ENCODE measurements around the gene CDCA4.

The CDCA4 gene

DNA sequence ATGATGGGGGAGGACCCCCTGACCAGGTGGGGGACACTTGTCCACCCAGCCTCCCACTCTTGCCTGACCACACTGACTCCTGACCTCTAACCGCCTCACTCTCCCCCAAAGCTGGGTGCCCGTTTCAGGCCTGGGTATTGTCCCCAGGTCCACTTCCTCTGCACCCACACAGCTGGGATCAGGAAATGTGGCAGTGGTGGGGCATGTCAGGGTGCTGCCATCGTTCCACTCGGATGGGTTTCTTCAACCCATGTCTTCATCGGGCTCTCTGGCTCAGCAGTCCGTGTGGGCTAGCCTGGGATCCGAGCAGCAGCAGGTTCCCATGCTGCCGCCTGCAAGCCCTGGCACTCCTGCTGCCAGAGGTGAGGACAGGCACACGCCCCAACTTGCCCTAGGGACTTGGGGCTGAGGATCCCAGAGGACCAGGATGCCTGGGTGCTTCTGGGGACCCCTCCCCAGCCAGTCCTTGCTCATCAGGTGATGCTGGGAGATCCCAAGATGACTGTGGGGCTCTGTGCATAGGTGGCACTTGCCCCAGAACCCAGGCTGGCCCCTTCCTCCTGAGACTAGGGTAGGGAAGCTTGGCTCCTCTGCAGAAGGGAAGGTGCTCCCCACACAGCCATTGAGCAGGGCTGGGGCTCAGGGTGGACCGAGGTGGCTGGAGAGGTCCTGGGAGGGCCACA, 38.2 kb downstream of the CDCA4 start:
- H3K4me3 ChIP-seq (replicated peaks in 1 of 2; ENCODE audit: low read depth in 2 of 2, low read length in 2 of 2) = no peak overlapping the region
- DNase-seq (ENCODE audit: low read depth in 2 of 2) = no peak

DNA sequence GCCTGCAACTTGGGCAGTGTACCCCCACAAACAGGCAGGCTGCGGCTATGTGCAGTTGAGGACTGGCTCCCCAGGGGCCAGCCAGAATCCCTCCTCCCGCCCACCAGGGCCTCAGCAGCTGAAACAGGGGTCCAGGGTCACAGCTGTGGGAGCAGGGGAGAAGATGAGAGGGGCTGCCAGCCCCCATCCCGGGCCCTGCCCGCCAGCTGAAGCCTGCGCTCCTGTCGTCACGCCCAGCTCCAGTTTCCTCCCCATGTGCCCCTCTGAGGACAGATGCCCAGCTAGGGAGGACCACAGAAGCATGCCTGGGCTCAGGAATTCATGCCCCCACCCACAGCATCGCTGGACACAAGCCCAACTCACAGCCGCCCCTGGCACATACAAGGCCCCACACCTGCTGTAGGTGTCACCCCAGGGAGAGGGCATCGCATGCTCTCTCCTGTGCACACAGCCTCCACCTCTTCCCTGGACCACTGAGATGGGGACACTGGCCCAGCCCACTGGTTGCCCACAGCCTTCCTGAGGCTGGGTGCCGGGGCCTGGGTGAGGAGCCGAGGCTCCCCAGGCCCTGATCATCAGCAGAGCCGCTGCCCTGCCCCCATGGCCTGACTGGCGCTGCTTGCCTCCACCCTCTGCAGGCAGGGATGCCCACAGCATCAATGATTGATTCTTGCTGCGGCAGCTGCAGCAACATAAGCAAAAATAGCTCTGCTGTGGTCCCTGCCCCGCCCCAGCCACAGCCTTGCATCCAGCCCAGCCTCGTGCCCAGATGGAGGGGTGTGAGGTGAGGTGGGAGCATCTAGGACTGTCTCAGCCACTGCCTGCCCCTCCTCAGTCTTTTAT, 39.0 kb downstream of the CDCA4 start:
- TF ChIP-seq, protein P1, sequence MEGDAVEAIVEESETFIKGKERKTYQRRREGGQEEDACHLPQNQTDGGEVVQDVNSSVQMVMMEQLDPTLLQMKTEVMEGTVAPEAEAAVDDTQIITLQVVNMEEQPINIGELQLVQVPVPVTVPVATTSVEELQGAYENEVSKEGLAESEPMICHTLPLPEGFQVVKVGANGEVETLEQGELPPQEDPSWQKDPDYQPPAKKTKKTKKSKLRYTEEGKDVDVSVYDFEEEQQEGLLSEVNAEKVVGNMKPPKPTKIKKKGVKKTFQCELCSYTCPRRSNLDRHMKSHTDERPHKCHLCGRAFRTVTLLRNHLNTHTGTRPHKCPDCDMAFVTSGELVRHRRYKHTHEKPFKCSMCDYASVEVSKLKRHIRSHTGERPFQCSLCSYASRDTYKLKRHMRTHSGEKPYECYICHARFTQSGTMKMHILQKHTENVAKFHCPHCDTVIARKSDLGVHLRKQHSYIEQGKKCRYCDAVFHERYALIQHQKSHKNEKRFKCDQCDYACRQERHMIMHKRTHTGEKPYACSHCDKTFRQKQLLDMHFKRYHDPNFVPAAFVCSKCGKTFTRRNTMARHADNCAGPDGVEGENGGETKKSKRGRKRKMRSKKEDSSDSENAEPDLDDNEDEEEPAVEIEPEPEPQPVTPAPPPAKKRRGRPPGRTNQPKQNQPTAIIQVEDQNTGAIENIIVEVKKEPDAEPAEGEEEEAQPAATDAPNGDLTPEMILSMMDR (IDR thresholded peaks at IDR 0.05; ENCODE audit: low read depth, low read length) = no peak
- DNase-seq (ENCODE audit: low read depth in 2 of 2) = no peak
- H3K4me3 ChIP-seq (replicated peaks in 1 of 2; ENCODE audit: low read depth in 2 of 2, low read length in 2 of 2) = no peak overlapping the region

More for the DNA sequence above, 38.2 kb downstream of the CDCA4 start:
- TF ChIP-seq, protein P1 (IDR thresholded peaks at IDR 0.05; ENCODE audit: low read depth, low read length) = no peak

DNA sequence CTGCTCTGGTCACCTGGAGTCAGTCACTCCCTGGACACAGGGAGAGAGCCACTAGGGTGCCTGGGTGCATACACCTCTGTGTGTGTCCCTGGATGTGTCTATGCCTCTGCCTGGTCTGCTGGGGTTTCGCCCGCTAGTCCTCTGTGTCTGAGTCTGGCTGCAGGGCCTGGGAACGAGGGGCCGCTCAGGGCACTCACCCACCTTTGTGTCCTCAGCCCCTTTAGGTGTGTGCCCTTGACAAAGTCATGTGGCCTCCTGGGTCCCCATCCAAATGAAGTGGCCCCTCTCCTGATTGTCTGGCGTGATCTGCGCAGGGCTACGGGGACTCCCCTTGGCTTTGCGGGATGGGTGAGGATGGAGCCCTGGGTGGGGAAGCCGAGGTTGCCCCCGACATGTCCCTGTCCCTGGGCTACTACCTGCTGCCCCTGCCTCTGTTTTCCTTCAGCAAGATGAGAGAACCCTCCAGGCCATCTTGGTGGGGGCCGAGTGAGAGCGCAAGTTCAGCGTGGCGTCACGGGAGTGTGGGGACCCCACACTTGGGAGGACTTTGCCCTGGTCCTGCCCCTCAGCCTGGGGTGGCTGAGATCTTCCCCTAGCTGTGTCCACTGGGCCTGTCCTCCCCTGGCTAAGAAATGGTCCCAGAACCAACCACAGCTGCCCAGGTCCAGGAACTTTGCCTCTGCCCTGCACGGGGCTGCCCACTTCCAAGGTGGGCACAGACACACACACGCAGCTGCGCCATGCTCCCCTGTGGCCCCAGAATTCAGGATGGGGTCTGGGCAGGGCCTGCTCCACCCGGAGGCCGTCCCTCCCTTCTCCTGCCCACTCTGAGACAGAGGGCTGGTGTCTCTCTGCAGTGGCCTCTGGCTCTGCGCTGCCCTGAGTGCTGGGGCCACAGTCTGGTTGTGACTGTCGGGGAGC, 40.0 kb downstream of the CDCA4 start:
- TF ChIP-seq, protein P1 (IDR thresholded peaks at IDR 0.05; ENCODE audit: low read depth, low read length) = no peak
- DNase-seq (ENCODE audit: low read depth in 2 of 2) = no peak
- H3K4me3 ChIP-seq (replicated peaks in 1 of 2; ENCODE audit: low read depth in 2 of 2, low read length in 2 of 2) = no peak overlapping the region

DNA sequence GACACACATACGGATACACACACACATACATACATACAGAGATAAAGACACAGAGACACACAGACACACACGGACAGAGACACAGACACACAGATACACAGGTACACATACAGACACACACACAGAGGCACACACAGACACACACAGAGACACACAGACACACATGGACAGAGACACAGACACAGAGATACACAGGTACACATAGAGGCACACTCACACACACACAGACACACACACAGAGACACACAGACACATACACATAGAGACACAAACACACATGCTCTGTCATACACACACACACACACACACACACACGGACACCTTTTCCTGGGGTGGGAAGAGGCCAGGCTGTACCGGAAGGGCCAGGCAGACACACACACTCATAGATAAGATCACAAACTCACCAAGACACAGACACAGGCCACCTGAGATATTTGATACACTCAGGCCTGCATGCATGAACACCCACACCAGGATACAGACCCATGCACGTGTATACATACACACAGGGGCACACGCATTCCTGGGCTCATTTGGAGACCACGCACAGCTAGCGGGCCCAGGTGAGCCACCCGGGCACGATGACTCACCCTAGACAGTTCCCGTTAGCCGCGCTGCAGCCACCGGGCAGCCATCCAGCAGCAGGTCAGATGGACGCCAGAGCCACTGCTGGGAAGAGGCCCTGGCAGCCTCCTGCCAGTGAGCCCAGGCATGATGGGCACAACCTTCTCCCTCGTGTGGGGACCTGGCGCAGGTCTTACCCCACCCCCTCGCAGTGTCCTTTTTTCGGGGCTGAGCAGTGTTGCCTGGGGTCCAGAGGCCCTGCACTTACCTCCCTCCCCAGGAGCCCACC, 40.9 kb downstream of the CDCA4 start:
- H3K4me3 ChIP-seq (replicated peaks in 1 of 2; ENCODE audit: low read depth in 2 of 2, low read length in 2 of 2) = no peak overlapping the region
- DNase-seq (ENCODE audit: low read depth in 2 of 2) = peak; percentile 48 to 60
- TF ChIP-seq, protein P1 (IDR thresholded peaks at IDR 0.05; ENCODE audit: low read depth, low read length) = no peak

DNA sequence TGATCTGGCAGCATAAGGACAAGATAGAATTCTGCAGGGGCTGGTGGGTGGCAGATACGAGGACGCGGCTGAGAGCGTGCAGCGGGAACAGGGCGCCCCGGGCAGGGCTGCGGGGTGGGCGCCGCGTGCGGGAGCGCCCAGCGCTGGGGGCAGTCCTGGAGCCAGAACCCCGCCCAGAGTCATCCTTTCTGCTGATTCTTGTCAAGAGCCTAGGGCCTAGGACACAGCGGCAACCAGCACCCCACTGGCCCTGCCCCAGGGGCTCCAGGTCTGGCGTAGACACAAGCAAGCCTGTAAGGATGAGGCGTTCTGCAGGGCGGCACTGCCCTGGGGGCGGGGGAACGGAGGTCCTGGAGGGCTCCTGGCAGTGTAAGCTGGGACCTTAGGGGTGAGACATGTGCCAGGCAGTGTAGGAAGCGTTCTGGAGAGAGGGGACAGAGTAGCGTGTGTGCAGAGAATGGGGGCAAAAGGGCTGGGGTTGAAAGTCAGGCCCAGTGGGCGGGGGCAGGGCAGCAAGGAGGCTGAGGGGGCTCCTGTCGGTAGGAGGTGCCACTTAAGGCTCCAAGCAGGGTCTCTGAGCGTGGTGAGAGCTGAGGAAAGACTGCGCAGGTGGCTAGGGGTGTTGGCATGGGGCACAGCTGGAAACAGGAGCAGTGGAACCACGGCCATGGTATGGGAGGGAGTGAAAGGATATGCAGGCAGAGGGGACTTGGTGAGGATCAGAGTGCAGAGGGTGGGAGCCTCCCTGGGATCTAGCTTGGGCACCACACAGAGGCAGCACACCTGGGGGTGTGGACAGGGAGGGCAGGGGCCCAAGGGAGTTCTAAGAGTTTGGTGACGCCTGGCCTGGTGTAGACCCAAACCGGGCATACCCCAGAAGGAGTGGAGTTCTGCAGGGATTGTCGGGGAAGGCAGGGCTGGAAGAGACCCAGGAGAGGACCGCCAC, 41.9 kb downstream of the CDCA4 start:
- TF ChIP-seq, protein P1 (IDR thresholded peaks at IDR 0.05; ENCODE audit: low read depth, low read length) = no peak
- no peak for DNase-seq (ENCODE audit: low read depth in 2 of 2)
- H3K4me3 ChIP-seq (replicated peaks in 1 of 2; ENCODE audit: low read depth in 2 of 2, low read length in 2 of 2) = peak overlapping the region; percentile 37 to 43
